GOT3 (cell line): ENCODE results near the gene PRSS27.

Source experiments
- DNase-seq: peaks from one replicate; lab custom pipeline; 2025; ENCODE audit warnings: mixed read lengths; lab: John Stamatoyannopoulos, UW

The PRSS27 gene

DNA sequence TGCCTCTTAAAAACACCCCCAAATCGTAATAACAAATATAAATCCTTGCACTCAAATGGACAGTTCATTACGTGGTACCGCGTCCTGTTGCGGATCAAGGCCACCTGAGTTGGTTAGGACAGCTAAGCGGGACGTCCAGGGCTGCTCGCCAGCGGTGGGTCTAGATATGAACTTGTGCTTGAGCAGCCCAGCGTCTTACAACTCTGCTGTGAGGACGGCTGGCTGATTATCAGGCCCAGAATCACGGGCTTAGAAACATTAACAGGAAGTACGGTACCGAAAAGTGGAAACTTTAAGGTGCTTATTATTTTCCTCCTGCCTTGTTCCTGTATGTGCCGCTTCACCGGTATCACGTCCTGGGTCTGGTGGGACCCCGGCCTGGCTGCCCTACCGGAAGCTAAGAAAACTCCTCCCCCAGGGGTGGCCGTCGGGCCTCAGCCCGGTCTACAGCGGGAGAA is 31.6 kb upstream of the PRSS27 start:
- no peak for DNase-seq

DNA sequence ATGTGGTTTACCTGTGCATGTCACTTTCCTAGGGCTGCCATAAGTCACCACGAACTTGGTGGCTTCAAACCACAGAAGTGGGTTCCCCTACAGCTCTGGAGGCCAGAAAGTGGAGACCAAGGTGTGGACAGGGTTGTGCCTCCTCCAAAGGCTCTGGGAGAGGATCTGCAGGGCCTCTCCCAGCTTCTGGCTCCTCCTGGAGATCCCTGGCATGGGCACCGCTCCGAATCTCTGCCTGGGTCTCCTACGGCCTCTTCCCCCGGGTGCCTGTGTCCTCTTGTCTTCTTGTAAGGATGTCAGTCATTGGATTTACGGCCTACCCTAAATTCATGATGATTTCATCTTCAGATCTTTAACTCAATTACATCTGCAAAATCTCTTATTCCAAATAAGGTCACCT is 29.9 kb upstream of the PRSS27 start:
- no peak for DNase-seq

DNA sequence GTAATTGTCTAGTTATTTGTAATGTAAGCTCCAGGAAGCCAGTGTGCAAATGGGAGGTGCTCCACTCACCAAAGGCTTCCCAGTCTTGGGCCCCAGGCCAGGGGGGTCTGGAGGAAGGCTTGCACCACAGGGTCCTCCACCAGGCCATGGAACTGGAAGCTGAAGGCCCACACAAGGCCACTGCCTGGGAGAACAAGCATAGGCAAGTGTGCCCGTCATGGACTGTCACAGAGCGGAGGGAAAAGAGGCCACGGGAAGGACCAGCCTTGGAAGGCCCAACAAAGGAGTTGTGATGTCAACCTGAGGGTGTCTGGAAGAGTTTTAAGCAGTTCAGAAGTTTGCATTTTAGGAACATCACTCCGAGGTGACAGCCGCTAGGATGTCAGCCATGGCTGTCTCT is 29.5 kb upstream of the PRSS27 start:
- no peak for DNase-seq

DNA sequence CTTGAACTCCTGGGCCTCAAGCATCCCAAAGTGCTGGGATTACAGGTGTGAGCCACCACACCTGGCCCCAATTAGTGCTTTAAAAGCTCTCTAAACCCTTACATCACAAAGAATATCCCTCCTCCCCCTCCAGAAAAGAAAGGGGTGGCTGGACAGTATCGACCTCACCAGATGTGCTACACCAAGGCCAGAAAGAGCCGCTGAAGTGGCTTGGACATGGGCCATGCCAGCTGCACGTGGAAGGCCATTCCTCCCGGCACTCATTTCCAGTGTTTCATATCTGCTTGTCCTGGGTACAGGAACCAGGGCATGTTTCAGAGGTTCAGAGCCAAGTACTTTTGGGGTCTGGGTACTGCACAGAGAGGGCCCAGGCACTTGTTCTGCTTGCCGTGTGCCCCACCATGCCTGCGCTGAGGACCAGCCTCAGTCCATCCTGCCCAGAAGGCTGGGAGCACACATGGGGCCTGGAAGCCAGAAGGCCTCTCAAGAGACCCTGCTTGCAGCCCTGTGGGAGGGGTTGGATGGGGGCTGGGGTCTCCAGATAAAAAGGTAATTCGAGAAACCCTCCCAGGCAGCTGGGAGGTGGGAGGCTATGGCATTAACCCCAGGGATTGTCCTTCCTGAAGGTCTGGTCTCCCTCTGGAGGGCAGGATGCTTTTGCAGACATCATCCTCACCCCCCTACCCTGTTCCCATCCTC is 28.9 kb upstream of the PRSS27 start:
- DNase-seq = no peak

DNA sequence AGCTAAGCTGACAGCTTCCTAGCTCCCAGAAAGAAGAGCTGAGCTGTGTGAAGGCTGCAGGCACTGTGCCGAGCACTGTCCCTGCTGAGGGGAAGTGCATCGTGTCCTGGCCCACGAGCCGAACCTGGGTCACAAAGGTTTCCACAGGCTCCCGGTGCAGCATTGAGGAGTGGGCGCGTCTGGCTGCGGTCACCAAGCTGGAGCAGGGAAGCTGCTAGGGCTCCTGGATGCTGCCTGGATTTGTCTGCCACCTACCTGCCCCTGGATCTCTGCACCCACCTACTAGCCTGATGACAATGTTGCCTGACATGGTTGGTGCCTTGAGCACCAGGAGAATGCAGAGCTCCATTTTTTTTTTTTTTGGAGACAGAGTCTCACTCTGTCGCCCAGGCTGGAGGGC is 25.9 kb upstream of the PRSS27 start:
- no peak for DNase-seq

DNA sequence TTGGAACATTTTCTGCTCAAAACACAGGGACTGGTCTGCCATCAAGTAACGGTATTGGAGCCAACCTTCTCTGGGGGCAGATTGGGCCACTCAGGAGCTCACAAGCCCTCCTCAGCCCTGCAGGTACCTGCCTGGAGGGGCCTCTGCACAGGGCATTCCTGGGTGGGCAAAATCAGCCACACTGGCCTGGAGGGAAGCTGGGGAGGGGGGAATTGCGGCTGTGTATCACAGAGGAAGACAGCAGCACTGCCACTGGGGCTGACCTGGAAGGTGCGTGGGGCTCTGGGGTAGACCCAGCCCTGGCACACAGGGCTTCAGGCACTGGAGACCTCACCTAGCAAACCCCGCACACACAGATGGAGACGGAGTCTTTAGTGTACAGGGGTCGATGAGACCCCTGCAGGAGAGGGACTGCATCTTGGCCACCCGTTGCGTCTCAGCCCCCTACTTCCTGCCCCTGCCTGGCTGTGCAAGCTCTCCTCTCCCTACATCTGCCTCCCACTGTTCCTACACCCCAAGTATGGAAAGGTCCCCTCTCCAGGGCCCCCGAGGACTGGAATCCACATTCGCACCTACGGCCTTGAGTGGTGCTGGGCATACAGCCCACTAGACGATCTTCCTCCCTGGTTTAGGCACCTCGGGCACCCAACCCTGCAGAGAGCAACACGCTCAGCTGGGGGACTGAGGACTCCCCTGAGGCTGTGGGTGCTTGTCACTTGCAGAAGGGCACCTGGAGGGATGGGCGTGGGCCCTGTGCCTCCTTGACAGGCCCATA is 25.3 kb upstream of the PRSS27 start:
- no peak for DNase-seq

DNA sequence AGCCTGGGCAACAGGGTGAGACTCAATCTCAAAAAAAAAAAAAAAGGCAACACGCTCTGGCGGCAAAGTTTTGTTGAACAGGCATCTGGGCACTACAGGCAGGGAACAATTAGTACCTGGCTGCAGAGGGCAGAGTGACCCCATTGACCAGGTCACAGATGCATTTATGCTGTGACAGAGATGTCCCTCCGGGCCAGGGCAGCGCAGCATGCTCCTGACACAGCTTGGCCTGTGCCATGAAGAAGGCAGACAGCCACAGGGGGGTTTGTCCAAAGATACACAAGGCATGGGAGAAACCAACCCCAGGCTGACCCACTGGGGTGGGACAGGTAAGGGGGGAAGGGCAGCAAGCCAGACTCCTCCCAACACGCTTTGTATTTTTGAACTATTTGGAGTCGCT is 24.7 kb upstream of the PRSS27 start:
- no peak for DNase-seq

DNA sequence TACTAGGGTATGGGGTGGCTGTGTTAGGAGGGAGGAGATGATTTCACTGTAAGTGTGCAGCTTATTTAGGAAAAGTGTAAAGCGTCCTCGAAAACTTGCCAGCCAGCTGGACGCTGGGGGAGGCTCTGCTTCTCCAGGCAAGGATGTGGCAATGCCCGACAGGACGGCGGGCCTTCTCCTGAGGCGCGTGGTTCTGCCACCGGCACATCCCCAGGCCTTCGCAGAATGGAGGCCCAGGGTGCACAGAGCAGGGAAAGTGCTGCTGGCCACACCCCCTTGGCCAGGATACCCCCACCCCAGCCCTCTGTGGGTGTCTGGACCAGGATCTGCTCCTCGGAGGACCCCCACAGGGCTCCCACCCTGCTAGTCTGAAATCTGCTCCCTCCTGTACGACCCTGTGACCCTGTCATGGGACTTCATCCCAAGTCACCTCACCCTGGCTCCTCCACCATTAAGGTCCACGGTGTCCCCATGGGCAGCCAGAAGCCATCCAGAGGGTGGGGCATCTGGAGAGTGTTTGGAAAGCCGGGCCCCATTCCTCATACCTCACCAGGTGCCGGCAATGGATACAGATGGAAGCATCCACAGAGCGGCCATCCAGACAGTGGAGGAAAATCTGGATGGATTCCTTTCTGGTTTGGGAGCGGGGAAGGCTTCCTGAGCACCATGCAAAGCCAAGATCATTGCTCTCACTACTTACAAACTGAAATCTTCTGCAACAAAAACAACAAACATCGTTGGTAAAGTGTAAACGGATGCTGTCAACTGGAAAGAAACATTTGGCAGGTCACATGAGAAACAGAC is 23.2 kb upstream of the PRSS27 start:
- DNase-seq = no peak

DNA sequence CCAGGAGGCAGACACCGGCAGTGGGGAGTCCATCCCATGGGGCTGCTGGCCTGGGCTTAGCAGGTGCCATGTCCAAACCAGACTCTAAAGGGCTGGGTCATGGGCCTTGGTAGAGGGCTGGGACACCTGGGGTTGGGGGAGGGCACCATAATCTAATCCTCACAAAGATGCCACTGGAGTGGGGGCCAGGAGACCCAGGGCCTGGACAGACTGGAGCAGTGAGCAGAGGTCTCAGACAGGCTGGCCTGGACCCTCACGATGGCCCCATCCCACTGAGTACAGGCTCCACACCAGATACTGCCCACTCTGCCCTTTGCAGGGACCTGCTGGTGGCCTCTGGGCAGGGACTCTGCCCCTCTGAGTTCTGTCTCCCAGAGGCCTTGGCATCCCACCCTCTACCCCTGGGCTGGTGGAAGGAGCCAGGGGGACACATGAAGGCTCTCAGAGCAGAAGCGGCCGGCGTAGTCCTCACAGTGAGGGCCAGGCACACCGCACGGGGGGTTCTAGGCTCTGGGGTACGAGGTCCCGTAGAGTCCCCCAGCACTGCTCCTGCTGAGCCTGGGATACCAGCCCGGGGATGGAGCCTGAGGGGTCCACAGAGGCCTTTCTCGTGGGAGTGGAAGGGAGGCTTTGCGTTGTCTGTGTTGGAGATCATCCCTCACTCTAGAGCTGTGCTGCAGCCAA is 22.4 kb upstream of the PRSS27 start:
- DNase-seq = no peak

DNA sequence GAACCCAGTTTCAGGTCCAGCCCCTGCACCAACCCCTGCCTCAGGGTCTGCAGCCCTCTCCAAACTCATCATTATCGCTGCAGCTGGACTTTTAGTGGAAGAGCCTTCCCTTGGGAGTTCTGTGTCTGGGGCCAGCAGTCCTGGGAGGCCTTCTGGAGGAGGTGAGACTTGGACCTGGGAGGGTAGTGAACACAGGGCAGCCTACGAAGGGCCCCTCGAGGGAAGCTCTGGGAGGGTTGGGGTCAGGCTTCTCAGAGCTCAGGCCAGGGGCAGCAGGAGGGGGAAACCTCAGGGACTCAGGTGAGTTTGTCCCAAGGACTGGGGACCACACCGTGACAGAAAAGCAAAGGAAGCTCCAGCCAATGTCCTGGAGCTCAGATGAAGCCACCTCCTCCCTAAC is 21.1 kb upstream of the PRSS27 start:
- DNase-seq = no peak

DNA sequence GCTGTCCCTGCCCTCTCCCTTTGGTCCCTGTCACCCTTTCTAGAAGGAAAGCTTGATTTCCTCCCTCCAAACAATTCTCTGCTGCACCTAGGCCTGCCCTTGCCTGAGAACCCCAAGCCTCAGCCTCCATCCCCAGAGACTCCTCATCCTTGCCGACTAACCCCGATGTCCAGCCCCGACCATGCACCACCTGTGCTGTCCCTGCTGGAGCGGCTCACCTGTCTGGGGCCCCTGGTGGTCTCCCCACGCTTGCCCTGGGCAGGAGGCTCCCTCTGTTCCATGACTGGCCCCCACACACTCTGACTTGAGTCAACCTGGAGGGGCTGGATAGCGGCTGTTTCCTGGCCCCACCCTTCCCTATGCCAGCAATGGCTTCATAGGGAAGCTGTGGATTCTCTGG is 20.5 kb upstream of the PRSS27 start:
- DNase-seq = no peak

DNA sequence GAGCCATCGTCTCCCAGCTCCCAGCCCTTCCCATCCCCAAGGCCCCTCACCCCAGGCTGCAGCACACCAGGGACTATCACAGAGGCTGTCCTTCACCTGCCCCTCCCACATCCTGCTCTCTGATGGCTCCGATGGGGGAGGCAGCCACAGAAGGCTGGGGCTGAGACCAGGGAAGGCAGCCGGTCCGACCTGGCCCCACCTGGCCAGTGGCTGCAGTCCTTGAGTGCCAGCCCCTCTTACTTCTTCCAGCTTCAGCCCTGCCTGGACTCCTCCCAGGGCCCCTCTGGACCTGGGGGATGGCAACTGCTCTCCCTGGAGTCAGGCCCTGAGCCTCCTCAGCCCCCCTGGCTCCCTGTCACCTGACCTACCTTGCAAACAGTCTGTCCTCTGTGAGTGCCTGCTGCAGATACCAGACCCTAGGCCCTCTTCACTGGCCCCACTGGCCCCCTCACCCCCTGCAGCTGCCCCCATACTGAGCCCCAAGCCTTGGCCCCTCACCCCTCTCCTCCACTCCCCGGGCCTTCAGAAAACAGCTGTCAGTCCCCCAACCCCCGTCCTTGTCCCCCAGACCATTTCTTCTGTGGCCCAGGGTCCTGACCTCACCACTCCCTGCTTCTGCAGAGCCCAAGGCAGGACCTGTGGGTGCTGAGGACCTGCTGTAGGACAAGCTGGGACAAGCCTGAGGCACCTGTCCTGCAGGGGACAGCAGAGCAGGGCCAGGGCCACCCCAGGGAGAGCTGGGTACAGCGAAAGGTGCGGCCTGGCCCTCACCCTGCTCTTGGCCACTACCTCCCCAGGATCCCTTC is 19.8 kb upstream of the PRSS27 start:
- no peak for DNase-seq

DNA sequence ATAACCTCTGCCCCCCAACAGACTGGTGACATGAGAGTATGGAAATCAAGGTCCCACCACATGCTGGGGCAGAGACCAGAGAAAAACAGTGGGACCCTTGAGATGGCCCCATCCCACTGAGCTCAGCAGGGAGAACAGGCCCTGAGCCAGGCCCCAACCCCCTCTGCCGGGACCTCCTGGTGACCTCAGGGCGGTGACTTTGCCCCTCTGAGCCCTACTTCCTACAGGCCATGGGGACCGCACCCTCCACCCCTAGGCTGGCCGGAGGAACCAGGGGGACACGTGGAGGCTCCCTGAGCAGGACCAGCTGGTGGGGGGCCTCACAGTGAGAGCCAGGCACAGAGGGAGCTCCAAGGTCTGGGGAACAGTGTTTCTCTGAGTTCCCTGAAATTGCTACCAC is 18.6 kb upstream of the PRSS27 start:
- no peak for DNase-seq

DNA sequence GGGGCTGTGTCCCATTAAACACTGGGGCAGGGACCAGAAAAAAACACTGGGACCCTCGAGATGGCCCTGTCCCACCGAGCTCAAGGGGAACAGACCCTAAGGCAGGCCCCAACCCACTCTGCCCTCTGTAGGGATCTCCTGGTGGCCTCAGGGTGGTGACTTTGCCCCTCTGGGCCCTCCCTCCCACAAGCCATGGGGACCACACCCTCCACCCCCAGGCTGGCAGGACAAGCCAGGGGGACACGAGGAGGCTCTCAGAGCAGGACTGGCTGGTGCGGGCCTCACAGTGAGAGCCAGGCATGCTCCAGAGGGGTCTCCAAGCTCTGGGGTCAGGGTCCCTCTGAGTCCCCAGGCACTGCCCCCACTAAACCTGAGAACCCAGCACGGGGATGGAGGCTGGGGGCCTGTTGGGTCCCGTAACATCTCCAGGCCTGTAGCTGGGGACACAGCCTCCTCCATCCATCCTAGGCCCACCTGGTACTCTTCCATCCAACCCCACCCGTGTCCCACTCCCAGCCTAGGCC is 17.9 kb upstream of the PRSS27 start:
- no peak for DNase-seq

DNA sequence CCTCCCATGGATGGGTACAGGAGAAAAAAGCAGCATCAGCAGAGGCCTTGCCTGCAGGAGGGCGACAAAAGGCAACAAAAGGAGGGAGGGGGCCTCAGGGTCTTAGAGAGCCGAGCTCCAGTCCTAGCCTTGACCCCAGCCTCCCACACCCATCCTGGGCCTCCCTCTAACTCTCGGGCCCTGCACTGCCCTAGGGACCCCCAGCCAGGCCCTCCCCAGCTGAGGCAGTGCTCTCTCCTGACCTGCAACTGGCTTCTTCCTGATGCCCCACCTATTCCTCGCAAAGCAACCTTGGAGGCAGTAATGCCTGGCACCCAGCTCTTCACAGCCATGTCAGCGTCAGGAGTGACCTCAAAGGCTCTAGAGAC is 17.2 kb upstream of the PRSS27 start:
- DNase-seq = no peak

DNA sequence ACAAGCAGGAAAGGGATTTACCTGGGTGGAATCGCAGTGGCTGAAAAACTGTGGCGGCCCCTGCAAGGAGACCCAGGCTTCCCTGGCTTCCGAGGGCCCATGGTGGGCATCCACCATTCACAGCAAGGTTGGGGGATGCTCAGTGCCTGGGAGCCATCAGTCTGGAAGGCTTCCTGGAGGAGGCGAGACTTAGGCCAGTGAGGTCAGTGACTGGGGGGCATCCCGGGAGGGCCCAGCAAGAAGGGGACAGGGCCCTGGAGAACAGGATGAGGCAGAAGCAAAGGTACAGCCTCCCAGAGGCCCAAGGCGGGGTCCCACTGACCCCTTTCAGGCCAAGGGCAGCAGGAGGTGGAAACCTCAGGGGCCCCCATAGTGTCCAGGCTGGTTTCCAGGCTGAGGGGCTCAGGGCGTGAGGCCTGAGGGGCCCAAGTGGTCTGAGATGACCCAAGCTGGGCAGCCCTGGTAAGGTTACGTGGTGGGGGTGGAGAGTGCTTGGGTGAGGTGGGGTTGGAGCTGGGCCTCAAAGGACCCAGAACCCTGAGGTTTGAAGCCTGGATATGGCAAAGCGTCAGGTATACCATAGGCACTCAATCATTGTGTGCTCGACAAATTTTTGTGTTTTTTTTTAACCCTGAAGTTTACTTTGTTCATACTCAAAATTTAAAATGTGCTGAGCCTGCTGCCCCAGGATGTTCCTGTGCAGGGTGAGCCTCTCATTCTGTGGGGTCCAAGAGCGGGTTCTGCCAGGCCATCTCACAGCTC is 16.6 kb upstream of the PRSS27 start:
- DNase-seq = no peak

DNA sequence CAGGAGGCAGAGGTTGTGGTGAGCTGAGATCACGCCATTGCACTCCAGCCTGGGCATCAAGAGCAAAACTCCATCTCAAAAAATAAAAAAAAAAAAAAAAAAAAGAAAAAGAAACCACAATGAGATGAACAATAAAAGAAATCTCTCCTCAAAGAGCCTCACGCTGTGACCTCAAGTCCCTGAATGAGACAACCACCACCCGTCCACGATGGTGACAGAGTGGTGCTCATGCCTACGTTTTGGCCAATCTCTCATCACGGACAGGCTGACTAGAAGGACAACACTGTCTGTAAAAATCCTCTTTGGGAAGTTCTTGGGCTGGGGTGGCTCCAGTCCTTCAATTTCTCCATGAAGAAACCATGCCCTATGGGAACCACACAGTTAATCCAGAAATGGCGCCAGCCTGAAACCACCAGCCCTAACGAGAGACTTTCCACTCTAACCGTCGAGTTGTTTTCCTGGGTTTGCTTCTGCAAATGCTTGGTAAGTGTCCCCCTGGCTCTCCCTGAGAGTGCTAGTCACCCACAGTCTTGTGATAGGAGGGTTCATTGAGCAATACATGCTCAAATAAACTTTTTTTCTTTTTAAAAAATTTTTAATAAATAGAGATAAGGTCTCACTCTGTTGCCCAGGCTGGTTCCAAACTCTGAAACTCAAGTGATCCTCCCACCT is 15.0 kb upstream of the PRSS27 start:
- DNase-seq = no peak

DNA sequence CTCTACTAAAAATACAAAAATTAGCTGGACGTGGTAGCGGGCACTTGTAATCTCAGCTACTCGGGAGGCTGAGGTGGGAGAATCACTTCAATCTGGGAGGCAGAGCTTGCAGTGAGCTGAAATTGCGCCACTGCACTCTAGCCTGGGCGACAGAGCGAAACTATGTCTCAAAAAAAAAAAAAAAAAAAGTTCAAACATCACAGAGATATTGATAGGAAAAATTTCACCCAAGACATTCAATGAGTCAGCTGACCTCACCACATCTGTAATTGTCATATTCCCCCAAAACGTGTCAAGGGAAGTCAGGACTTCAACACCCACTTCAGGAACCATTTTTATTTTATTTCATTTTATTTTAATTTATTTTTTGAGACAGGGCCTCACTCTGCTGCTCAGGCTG is 8.0 kb upstream of the PRSS27 start:
- no peak for DNase-seq

DNA sequence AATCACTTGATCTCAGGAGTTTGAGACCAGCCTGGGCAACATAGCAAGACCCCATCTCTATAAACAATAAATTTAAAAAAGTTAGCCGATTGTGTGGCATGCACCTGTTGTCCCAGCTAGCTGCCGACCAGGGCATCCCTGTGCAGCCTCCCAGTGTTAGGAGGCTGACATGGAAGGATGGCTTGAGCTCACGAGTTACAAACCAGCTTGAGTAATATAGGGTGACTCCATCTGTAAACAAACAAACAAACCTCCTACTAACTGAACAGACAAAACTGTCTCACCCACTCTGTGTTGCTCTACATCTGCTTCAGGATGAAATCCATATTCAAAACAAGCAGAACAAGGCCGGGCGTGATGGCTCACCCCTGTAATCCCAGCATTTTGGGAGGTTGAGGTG is 6.9 kb upstream of the PRSS27 start:
- no peak for DNase-seq

DNA sequence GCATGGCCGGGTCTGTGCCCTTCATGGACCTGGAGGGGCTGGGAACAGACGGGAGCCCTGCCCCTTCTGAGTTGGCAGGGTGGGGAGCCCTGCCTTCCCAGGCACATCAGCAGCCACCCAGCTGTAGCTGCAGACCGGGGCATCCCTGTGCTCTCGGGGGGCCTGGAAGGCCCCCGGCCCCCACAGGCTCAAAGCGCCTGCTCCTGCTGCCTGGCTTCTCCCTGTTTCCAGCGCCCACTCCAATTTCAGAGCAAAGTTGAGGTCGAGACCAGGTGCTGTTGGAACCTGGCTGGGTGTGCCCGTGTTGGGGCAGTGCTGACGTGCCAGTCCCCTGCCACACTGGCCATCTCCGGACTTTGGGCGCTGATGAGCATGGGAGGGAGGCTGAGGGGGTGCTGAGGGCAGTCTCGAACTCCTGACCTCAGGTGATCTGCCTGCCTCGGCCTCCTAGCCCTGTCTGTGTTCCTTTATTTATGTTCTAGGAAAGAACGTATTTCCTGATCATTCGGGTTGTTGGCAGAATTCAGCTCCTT is 4.9 kb upstream of the PRSS27 start:
- DNase-seq = no peak
